Stomach (tissue), 9 donors: ENCODE results near the gene KPNA1. TPM values are rescaled to one million over a fixed set of nuclear protein-coding genes. Genes with fewer than 3 reads are reported as not detected.

Experiments
- DNase-seq, 2 donors: peaks; one replicate each; pipeline versions ENCODE4 v3.0.0 to v3.0.0-alpha.2; 2013 to 2019
- H3K27ac ChIP-seq, 5 donors: fragments of 200-600 bp in 4 of 5; sonication (generic) in 4 of 5; one replicate each; pipeline ENCODE4 v1.5.1; 2013 to 2019; ENCODE audit warnings: mild to moderate bottlenecking in 1 of 5, moderate library complexity in 1 of 5
- H3K27me3 ChIP-seq, 3 donors: fragments of 200-600 bp; sonication (generic); one replicate each; pipeline ENCODE4 v1.5.1; 2017 to 2019; ENCODE audit warnings: mixed run types in 1 of 3
- H3K36me3 ChIP-seq, 4 donors: fragments of 200-600 bp; sonication (generic); 1 replicate in 3 of 4; 2 replicates in 1 of 4; pipeline ENCODE4 v1.5.1; 2016 to 2019
- H3K4me1 ChIP-seq, 4 donors: fragments of 200-600 bp; sonication (generic); one replicate each; pipeline ENCODE4 v1.5.1; 2016 to 2019
- H3K4me3 ChIP-seq, 4 donors: fragments of 200-600 bp; sonication (generic) in 3 of 4; one replicate each; pipeline ENCODE4 v1.5.1; 2016 to 2019; ENCODE audit warnings: mild to moderate bottlenecking in 1 of 4
- H3K9me3 ChIP-seq, 4 donors: fragments of 200-600 bp; sonication (generic); one replicate each; pipeline ENCODE4 v1.5.1; 2016 to 2019
- CTCF ChIP-seq, 7 experiments: fragments of 450-650 bp in 4 of 7; fragments of 200-600 bp in 3 of 7; sonication (generic) in 3 of 7; IDR thresholded peaks; one replicate each; pipeline ENCODE4 v1.5.1; 2016 to 2019; ENCODE audit warnings: antibody characterized with exemption in 7 of 7, control low read depth in 2 of 7, mild to moderate bottlenecking in 1 of 7
- EP300 ChIP-seq: sonication (generic); formaldehyde crosslinking; IDR thresholded peaks from one replicate; pipeline ENCODE4 v1.6.1; 2017; ENCODE audit warnings: antibody characterized with exemption
- POLR2A ChIP-seq, 4 donors: fragments of 450-650 bp; IDR thresholded peaks; one replicate each; pipeline ENCODE4 v1.6.1; 2016; ENCODE audit warnings: antibody characterized with exemption in 4 of 4, control low read depth in 2 of 4, mild to moderate bottlenecking in 1 of 4, moderate library complexity in 1 of 4
- POLR2AphosphoS5 ChIP-seq, 3 donors: sonication (generic); formaldehyde crosslinking; IDR thresholded peaks; one replicate each; pipeline ENCODE4 v1.6.1; 2016; ENCODE audit warnings: antibody characterized with exemption in 3 of 3
- WGBS, 5 donors: extraction: QIAGEN DNeasy Blood & Tissue Kit in 3 of 5; methylation state at CpG; one replicate each; pipeline versions ENCODE4 v1.1.5 to v1.1.7; 2013 to 2018; 5-methylcytosine and 5-hydroxymethylcytosine counted together
- intact Hi-C: fragments of 100-400 bp; cut with DNase I; formaldehyde crosslinking; loops from one replicate; pipeline ENCODE4 v1.15.1; 2023; ENCODE audit warnings: low total_unique reads
- polyA plus RNA-seq, 3 donors: library from polyadenylated mRNA; stranded (reverse); fragments of 200-250 nt; gene quantifications; one replicate each; pipeline ENCODE4 v1.2.3, GENCODE V29; 2013
- total RNA-seq, 5 donors: library from RNA; depleted of rRNA; stranded (reverse); fragments of >200 nt; gene quantifications; one replicate each; pipeline versions ENCODE4 v1.1.0 to v1.2.3, GENCODE V29; 2014 to 2016
- donor health status: healthy with polysubstance abuse.
- donor health status: Bipolar disorder and iron deficiency.
- donor health status: healthy.

KPNA1 gene
- total and polyA plus RNA-seq, 8 donors, result 6.7 to 88.4 (median 32.0) TPM

- Histone ChIP-seq H3K9me3 (no peaks in the 10 kb centered on the region), H3K27me3 (no peaks in the 10 kb centered on the region), H3K4me1 (no peaks in the 10 kb centered on the region), H3K27ac (no peak overlapping the region), H3K36me3 (peaks cover 9 to 60% (median 59%) of the 10 kb centered on the region in 4 donors), H3K4me3 (no peak overlapping the region)
- intact Hi-C loops, result no loop called here
- DNase-seq, result no peak
- TF ChIP-seq CTCF (IDR thresholded peaks at IDR 0.05), result no peak
- TF ChIP-seq POLR2AphosphoS5 (IDR thresholded peaks at IDR 0.05), result no peak
- no peak for TF ChIP-seq POLR2A (IDR thresholded peaks at IDR 0.05)
- no peak for TF ChIP-seq EP300
- 85 to 91% (median 90%) methylated on average over 6 of the region's 6 CpGs for WGBS, 5 donors
Observed at GRCh38 chr3:122403489-122403888, 111.2 kb downstream of the KPNA1 start.

DNA sequence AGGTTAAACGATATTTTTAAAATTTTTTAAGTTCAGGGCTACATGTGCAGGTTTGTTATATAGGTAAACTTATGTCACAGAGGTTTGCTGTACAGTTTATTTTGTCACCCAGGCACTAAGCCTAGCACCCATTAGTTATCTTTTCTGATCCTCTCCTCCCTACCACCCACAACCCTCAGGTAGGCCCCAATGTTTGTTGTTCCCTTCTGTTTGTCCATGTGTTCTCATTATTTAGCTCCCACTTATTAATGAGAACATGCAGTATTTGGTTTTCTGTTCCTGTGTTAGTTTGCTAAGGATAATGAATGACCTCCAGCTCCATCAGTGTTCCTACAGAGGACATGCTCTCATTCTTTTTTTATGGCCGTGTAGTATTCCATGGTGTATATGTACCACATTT, 115.8 kb downstream of the KPNA1 start:
- DNase-seq, result no peak
- intact Hi-C loops, result loop anchor here (10.0 kb wide), 1 partner anchor 286 kb away; the partner anchor contains the start of gene PARP14
- H3K4me1 ChIP-seq, result peaks cover 0 to 4% (median 0%) of the 10 kb centered on the region in 4 donors
- peaks cover 0 to 18% (median 15%) of the 10 kb centered on the region in 4 donors for H3K36me3 ChIP-seq
- no peaks in the 10 kb centered on the region for H3K27me3 ChIP-seq
- TF ChIP-seq POLR2AphosphoS5 (IDR thresholded peaks at IDR 0.05) (no peak), POLR2A (IDR thresholded peaks at IDR 0.05) (no peak), EP300 (no peak), CTCF (IDR thresholded peaks at IDR 0.05) (no peak)
- H3K9me3 ChIP-seq, result no peaks in the 10 kb centered on the region
- WGBS, 5 donors, result 92 to 96% (median 94%) methylated on average over 2 of the region's 2 CpGs
- no peak overlapping the region for H3K27ac ChIP-seq
- no peak overlapping the region for H3K4me3 ChIP-seq

GRCh38 chr3:122397201-122397600, 117.5 kb downstream of the KPNA1 start:
- no peak overlapping the region for H3K4me3 ChIP-seq
- H3K27me3 ChIP-seq, result no peaks in the 10 kb centered on the region
- no peaks in the 10 kb centered on the region for H3K9me3 ChIP-seq
- no peak for DNase-seq
- H3K27ac ChIP-seq, result no peak overlapping the region
- H3K36me3 ChIP-seq, result peaks cover 0 to 7% (median 3%) of the 10 kb centered on the region in 4 donors
- H3K4me1 ChIP-seq, result peaks cover 5 to 21% (median 9%) of the 10 kb centered on the region in 4 donors
- TF ChIP-seq EP300, result no peak
- no peak for TF ChIP-seq POLR2AphosphoS5 (IDR thresholded peaks at IDR 0.05)
- no peak for TF ChIP-seq CTCF (IDR thresholded peaks at IDR 0.05)
- TF ChIP-seq POLR2A (IDR thresholded peaks at IDR 0.05), result no peak
- intact Hi-C loops, result loop anchor here (10.0 kb wide), 1 partner anchor 288 kb away; the partner anchor contains the start of gene PARP14
- WGBS, 5 donors, result 91 to 100% (median 100%) methylated on average over 1 of the region's 1 CpG

- no peak for TF ChIP-seq POLR2AphosphoS5 (IDR thresholded peaks at IDR 0.05)
- TF ChIP-seq EP300, result no peak
- no peak for TF ChIP-seq POLR2A (IDR thresholded peaks at IDR 0.05)
- no peak for TF ChIP-seq CTCF (IDR thresholded peaks at IDR 0.05)
- intact Hi-C loops, result loop anchor here (10.0 kb wide), 1 partner anchor 288 kb away; the partner anchor contains the start of gene PARP14
- Histone ChIP-seq H3K9me3 (no peaks in the 10 kb centered on the region), H3K4me1 (peaks cover 5 to 22% (median 9%) of the 10 kb centered on the region in 4 donors), H3K4me3 (no peak overlapping the region), H3K36me3 (peaks cover 0 to 7% (median 3%) of the 10 kb centered on the region in 4 donors), H3K27ac (no peak overlapping the region), H3K27me3 (no peaks in the 10 kb centered on the region)
- DNase-seq, result no peak
Observed at GRCh38 chr3:122396511-122396910, 118.2 kb downstream of the KPNA1 start.
